UCSD-AML1 (cell line): Measurements from ENCODE around the gene SYT11.
"Not testable (repeated sequence)": the region's sequence is repeated elsewhere in the genome, so short reads cannot be mapped to it uniquely, and the experiment has no call there.

Source experiments
- DNase-seq: peaks from one replicate; lab custom pipeline; 2025; ENCODE audit not compliant: unreplicated experiment; lab: John Stamatoyannopoulos, UW

Gene SYT11

GRCh38 chr1:155898888-155899287, 39.5 kb downstream of the SYT11 start:
- no peak for DNase-seq

GRCh38 chr1:155899683-155900082, 40.3 kb downstream of the SYT11 start:
- no peak for DNase-seq

- DNase-seq, result no peak
Measured at GRCh38 chr1:155900161-155900560, 40.8 kb downstream of the SYT11 start.

GRCh38 chr1:155904261-155904660, 44.9 kb downstream of the SYT11 start:
- no peak for DNase-seq

- peak; percentile 20 for DNase-seq
Measured at GRCh38 chr1:155909894-155910293, 50.5 kb downstream of the SYT11 start.

- DNase-seq, result peak; percentile 41
Measured at GRCh38 chr1:155910621-155911121, 51.3 kb downstream of the SYT11 start.

GRCh38 chr1:155911156-155912055, 52.0 kb downstream of the SYT11 start, which contains the start of gene RIT1:
Gene RIT1, minus strand, starts transcription at chr1:155911349. Its CDS starts 588 bp downstream, at chr1:155910761.
- DNase-seq, result peak; percentile 91

GRCh38 chr1:155912056-155912536, 52.7 kb downstream of the SYT11 start:
- DNase-seq, result no peak

GRCh38 chr1:155913969-155914757, 54.8 kb downstream of the SYT11 start:
- DNase-seq, result no peak

GRCh38 chr1:155918660-155919059, 59.3 kb downstream of the SYT11 start:
- no peak for DNase-seq

GRCh38 chr1:155919801-155920200, 60.4 kb downstream of the SYT11 start:
- DNase-seq, result no peak

GRCh38 chr1:155920717-155921116, 61.4 kb downstream of the SYT11 start:
- DNase-seq, result no peak

GRCh38 chr1:155925506-155925905, 66.1 kb downstream of the SYT11 start:
- no peak for DNase-seq

GRCh38 chr1:155929057-155929456, 69.7 kb downstream of the SYT11 start:
- DNase-seq, result no peak

GRCh38 chr1:155930725-155931124, 71.4 kb downstream of the SYT11 start:
- not testable (repeated sequence) for DNase-seq

GRCh38 chr1:155931332-155932038, 72.1 kb downstream of the SYT11 start:
- DNase-seq, result no peak

- DNase-seq, result no peak
Measured at GRCh38 chr1:155932081-155932480, 72.7 kb downstream of the SYT11 start.

- no peak for DNase-seq
Measured at GRCh38 chr1:155932487-155932886, 73.1 kb downstream of the SYT11 start.

GRCh38 chr1:155933591-155934096, 74.3 kb downstream of the SYT11 start:
- no peak for DNase-seq

- peak; percentile 96 for DNase-seq
Measured at GRCh38 chr1:155934097-155934935, 74.9 kb downstream of the SYT11 start, which contains the start of gene KHDC4. Gene KHDC4, minus strand, starts transcription at chr1:155934413. Its CDS starts 40 bp downstream, at chr1:155934373.
